PC-3 (cell line): ENCODE results near the gene EFL1.

Source experiments
- CTCF ChIP-seq: fragments of 300-600 bp; sonication (generic); conservative IDR thresholded peaks from 2 replicates; pipeline ENCODE4 v1.5.1; 2017; ENCODE audit warnings: antibody characterized with exemption, low read depth, mild to moderate bottlenecking, low read length
- EZH2phosphoT487 ChIP-seq: fragments of 300-600 bp; sonication (generic); IDR thresholded peaks from 2 replicates; pipeline ENCODE4 v1.6.1; 2018; ENCODE audit warnings: mild to moderate bottlenecking, antibody characterized with exemption, low read length, borderline replicate concordance

- TF ChIP-seq CTCF = no peak
- TF ChIP-seq EZH2phosphoT487 = no peak
Observed at GRCh38 chr15:82183121-82184031, 79.2 kb downstream of the EFL1 start.
